HEK293 (cell line): ENCODE results near the gene DAW1.

Experiments used
- CTCF ChIA-PET: fragments of 350-600 bp; formaldehyde crosslinking; extraction: SDS; loops from one replicate; lab custom pipeline; 2021; ENCODE audit warnings: antibody characterized with exemption; lab: Yijun Ruan, JAX
- POLR2A ChIA-PET: fragments of 300-600 bp; formaldehyde crosslinking; extraction: SDS; loops from one replicate; lab custom pipeline; 2020; ENCODE audit warnings: antibody characterized with exemption, inconsistent platforms; lab: Yijun Ruan, JAX
- H3K27ac ChIP-seq: fragments of 200-500 bp; sonication (Bioruptor generic); 2 replicates; pipeline ENCODE4 v1.5.1; 2014; ENCODE audit warnings: low read depth, low read length, control low read depth, inconsistent platforms; ENCODE audit errors: extremely low read depth
- H3K36me3 ChIP-seq, 2 experiments: fragments of 200-500 bp in 1 of 2; sonication (Bioruptor generic) in 1 of 2; 1 replicate in 1 of 2; 2 replicates in 1 of 2; pipeline ENCODE4 v1.5.1; 2014 to 2017; ENCODE audit warnings: inconsistent platforms in 2 of 2, low read length in 2 of 2; ENCODE audit not compliant: control insufficient read depth in 2 of 2, insufficient read depth in 1 of 2
- H3K4me1 ChIP-seq: fragments of 200-500 bp; sonication (Bioruptor generic); 2 replicates; pipeline ENCODE4 v1.5.1; 2014; ENCODE audit warnings: mild to moderate bottlenecking, low read length, inconsistent platforms; ENCODE audit not compliant: control insufficient read depth, insufficient read depth
- H3K4me3 ChIP-seq: 2 replicates; pipeline ENCODE4 v1.5.1; 2011; ENCODE audit warnings: low read depth, mild to moderate bottlenecking, control low read depth, low read length, moderate library complexity
- H3K9me3 ChIP-seq: fragments of 200-500 bp; sonication (Bioruptor generic); 2 replicates; pipeline ENCODE4 v1.5.1; 2014; ENCODE audit warnings: low read depth, low read length, inconsistent platforms; ENCODE audit not compliant: control insufficient read depth, insufficient read depth
- GFI1B ChIP-seq: fragments of 450-650 bp; formaldehyde crosslinking; IDR thresholded peaks from 2 replicates; pipeline ENCODE4 v1.5.1; 2016; ENCODE audit warnings: missing biosample characterization, missing genetic modification characterization
- KLF16 ChIP-seq: fragments of 450-650 bp; formaldehyde crosslinking; IDR thresholded peaks from 2 replicates; pipeline ENCODE4 v1.5.1; 2017; ENCODE audit warnings: missing biosample characterization, missing genetic modification characterization
- MYNN ChIP-seq: fragments of 450-650 bp; formaldehyde crosslinking; IDR thresholded peaks from 2 replicates; pipeline ENCODE4 v1.5.1; 2016; ENCODE audit warnings: missing biosample characterization, missing genetic modification characterization, borderline replicate concordance
- SCRT2 ChIP-seq: fragments of 450-650 bp; formaldehyde crosslinking; IDR thresholded peaks from 2 replicates; pipeline ENCODE4 v1.5.1; 2016; ENCODE audit warnings: missing biosample characterization, missing genetic modification characterization
- TCF7L2 ChIP-seq: IDR thresholded peaks from 2 replicates; pipeline ENCODE4 v1.6.1; 2011; ENCODE audit warnings: low read depth, mild to moderate bottlenecking, inconsistent platforms, low read length, moderate library complexity, borderline replicate concordance
- WT1 ChIP-seq: fragments of 450-650 bp; formaldehyde crosslinking; IDR thresholded peaks from 2 replicates; pipeline ENCODE4 v1.5.1; 2016; ENCODE audit warnings: missing biosample characterization, missing genetic modification characterization
- ZBTB21 ChIP-seq: fragments of 450-650 bp; formaldehyde crosslinking; IDR thresholded peaks from 2 replicates; pipeline ENCODE4 v1.5.1; 2017; ENCODE audit warnings: missing biosample characterization, missing genetic modification characterization
- ZEB2 ChIP-seq: fragments of 450-650 bp; formaldehyde crosslinking; IDR thresholded peaks from 2 replicates; pipeline ENCODE4 v1.5.1; 2016; ENCODE audit warnings: missing biosample characterization, missing genetic modification characterization
- ZNF155 ChIP-seq: fragments of 450-650 bp; formaldehyde crosslinking; IDR thresholded peaks from 2 replicates; pipeline ENCODE4 v1.5.1; 2016; ENCODE audit warnings: missing biosample characterization, missing genetic modification characterization
- ZNF223 ChIP-seq: fragments of 450-650 bp; formaldehyde crosslinking; IDR thresholded peaks from 2 replicates; pipeline ENCODE4 v1.5.1; 2016; ENCODE audit warnings: missing biosample characterization, missing genetic modification characterization
- ZNF335 ChIP-seq: fragments of 450-650 bp; formaldehyde crosslinking; conservative IDR thresholded peaks from 2 replicates; pipeline ENCODE4 v1.5.1; 2016; ENCODE audit warnings: missing biosample characterization, missing genetic modification characterization
- ZNF394 ChIP-seq: fragments of 450-650 bp; formaldehyde crosslinking; IDR thresholded peaks from 2 replicates; pipeline ENCODE4 v1.5.1; 2016; ENCODE audit warnings: missing biosample characterization, missing genetic modification characterization, mild to moderate bottlenecking, moderate library complexity, borderline replicate concordance
- ZNF501 ChIP-seq: fragments of 450-650 bp; formaldehyde crosslinking; IDR thresholded peaks from 2 replicates; pipeline ENCODE4 v1.5.1; 2016; ENCODE audit warnings: missing biosample characterization, missing genetic modification characterization
- ZNF529 ChIP-seq: fragments of 450-650 bp; formaldehyde crosslinking; IDR thresholded peaks from 2 replicates; pipeline ENCODE4 v1.5.1; 2017; ENCODE audit warnings: missing genetic modification characterization, missing biosample characterization; ENCODE audit not compliant: insufficient replicate concordance
- ZNF544 ChIP-seq: fragments of 450-650 bp; formaldehyde crosslinking; IDR thresholded peaks from 2 replicates; pipeline ENCODE4 v1.5.0; 2017; ENCODE audit warnings: missing biosample characterization, missing genetic modification characterization
- ZNF600 ChIP-seq: fragments of 450-650 bp; formaldehyde crosslinking; IDR thresholded peaks from 2 replicates; pipeline ENCODE4 v1.5.1; 2016; ENCODE audit warnings: missing biosample characterization, missing genetic modification characterization
- ZNF610 ChIP-seq: fragments of 450-650 bp; formaldehyde crosslinking; IDR thresholded peaks from 2 replicates; pipeline ENCODE4 v1.5.1; 2016; ENCODE audit warnings: missing biosample characterization, missing genetic modification characterization, borderline replicate concordance
- ZNF692 ChIP-seq: fragments of 450-650 bp; formaldehyde crosslinking; IDR thresholded peaks from 2 replicates; pipeline ENCODE4 v1.5.1; 2016; ENCODE audit warnings: missing biosample characterization, missing genetic modification characterization
- ZNF701 ChIP-seq: fragments of 450-650 bp; formaldehyde crosslinking; IDR thresholded peaks from 2 replicates; pipeline ENCODE4 v1.5.1; 2016; ENCODE audit warnings: missing biosample characterization, missing genetic modification characterization
- ZNF776 ChIP-seq: fragments of 450-650 bp; formaldehyde crosslinking; IDR thresholded peaks from 2 replicates; pipeline ENCODE4 v1.5.0; 2017; ENCODE audit warnings: missing biosample characterization, missing genetic modification characterization, borderline replicate concordance
- TF ChIP-seq, protein P1 (sequence below): fragments of 450-650 bp; formaldehyde crosslinking; IDR thresholded peaks from 2 replicates; pipeline ENCODE4 v1.5.1; 2016; ENCODE audit warnings: missing biosample characterization, missing genetic modification characterization
- TF ChIP-seq, protein P2 (sequence below): fragments of 450-650 bp; formaldehyde crosslinking; IDR thresholded peaks from 2 replicates; pipeline ENCODE4 v1.5.1; 2016; ENCODE audit warnings: missing biosample characterization, missing genetic modification characterization
- TF ChIP-seq, protein P3 (sequence below): fragments of 450-650 bp; formaldehyde crosslinking; IDR thresholded peaks from 2 replicates; pipeline ENCODE4 v1.5.1; 2016; ENCODE audit warnings: missing biosample characterization, missing genetic modification characterization

The DAW1 gene

DNA sequence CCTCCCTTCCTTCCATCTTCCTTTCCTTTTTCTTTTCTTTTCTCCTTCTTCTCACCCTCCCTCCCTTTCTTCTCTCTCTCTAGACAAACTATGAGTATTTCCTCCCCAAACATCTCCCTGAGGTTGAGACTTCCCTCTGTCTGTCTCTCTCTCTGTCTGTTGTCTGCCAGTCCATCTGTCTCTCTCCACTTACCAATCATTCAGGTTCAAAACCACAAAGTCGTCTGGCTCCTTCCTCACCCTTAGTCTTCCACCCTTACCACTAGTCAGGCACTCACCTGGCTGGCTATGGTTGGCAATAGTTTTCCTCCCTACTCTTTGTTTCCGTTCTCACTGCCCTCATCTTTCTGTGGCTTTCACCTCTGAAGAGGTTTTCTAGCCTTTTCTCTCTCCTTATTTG is 44.9 kb upstream of the DAW1 start:
- no peaks in the 10 kb centered on the region for H3K9me3 ChIP-seq
- no peaks in the 10 kb centered on the region for H3K36me3 ChIP-seq
- CTCF ChIA-PET, result no interaction called here
- H3K4me1 ChIP-seq, result no peaks in the 10 kb centered on the region
- no peak overlapping the region for H3K27ac ChIP-seq
- TF ChIP-seq, protein P1, sequence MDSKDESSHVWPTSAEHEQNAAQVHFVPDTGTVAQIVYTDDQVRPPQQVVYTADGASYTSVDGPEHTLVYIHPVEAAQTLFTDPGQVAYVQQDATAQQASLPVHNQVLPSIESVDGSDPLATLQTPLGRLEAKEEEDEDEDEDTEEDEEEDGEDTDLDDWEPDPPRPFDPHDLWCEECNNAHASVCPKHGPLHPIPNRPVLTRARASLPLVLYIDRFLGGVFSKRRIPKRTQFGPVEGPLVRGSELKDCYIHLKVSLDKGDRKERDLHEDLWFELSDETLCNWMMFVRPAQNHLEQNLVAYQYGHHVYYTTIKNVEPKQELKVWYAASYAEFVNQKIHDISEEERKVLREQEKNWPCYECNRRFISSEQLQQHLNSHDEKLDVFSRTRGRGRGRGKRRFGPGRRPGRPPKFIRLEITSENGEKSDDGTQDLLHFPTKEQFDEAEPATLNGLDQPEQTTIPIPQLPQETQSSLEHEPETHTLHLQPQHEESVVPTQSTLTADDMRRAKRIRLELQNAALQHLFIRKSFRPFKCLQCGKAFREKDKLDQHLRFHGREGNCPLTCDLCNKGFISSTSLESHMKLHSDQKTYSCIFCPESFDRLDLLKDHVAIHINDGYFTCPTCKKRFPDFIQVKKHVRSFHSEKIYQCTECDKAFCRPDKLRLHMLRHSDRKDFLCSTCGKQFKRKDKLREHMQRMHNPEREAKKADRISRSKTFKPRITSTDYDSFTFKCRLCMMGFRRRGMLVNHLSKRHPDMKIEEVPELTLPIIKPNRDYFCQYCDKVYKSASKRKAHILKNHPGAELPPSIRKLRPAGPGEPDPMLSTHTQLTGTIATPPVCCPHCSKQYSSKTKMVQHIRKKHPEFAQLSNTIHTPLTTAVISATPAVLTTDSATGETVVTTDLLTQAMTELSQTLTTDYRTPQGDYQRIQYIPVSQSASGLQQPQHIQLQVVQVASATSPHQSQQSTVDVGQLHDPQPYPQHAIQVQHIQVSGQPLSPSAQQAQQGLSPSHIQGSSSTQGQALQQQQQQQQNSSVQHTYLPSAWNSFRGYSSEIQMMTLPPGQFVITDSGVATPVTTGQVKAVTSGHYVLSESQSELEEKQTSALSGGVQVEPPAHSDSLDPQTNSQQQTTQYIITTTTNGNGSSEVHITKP (tag by site-specific recombination), result no peak
- no peak for TF ChIP-seq ZNF394 (tag by site-specific recombination)
- no peak for TF ChIP-seq ZNF776 (tag by site-specific recombination)
- TF ChIP-seq ZNF155 (tag by site-specific recombination), result no peak
- no peak for TF ChIP-seq KLF16 (tag by site-specific recombination)
- no peak for TF ChIP-seq ZEB2 (tag by site-specific recombination)
- TF ChIP-seq, protein P2, sequence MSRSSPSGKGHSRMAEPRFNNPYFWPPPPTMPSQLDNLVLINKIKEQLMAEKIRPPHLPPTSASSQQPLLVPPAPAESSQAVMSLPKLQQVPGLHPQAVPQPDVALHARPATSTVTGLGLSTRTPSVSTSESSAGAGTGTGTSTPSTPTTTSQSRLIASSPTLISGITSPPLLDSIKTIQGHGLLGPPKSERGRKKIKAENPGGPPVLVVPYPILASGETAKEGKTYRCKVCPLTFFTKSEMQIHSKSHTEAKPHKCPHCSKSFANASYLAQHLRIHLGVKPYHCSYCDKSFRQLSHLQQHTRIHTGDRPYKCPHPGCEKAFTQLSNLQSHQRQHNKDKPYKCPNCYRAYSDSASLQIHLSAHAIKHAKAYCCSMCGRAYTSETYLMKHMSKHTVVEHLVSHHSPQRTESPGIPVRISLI, result no peak
- no peak for TF ChIP-seq ZBTB21
- no peak overlapping the region for H3K4me3 ChIP-seq
- POLR2A ChIA-PET, result no interaction called here

DNA sequence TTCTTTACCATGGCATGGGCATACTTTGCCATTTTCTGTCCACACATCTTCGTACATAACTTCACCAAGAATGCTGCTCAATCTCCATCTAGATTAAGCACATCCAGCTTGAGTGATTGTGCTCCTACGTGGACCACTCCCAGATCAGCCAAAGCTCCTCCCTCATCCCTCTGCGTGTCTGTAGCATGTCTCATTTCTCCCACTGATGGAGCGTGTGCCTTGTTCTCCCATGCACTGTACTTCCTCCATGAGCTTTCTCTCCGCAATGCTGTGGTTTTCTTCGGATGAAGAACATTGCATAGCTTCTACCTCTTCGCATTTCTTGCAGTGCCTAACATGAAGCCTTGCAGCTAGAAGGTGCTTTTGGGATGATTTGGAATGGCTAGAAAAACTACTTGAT is 44.3 kb upstream of the DAW1 start:
- no peak for TF ChIP-seq ZNF394 (tag by site-specific recombination)
- TF ChIP-seq ZNF544 (tag by site-specific recombination), result no peak
- no peak for TF ChIP-seq WT1 (tag by site-specific recombination)
- TF ChIP-seq, protein P3, sequence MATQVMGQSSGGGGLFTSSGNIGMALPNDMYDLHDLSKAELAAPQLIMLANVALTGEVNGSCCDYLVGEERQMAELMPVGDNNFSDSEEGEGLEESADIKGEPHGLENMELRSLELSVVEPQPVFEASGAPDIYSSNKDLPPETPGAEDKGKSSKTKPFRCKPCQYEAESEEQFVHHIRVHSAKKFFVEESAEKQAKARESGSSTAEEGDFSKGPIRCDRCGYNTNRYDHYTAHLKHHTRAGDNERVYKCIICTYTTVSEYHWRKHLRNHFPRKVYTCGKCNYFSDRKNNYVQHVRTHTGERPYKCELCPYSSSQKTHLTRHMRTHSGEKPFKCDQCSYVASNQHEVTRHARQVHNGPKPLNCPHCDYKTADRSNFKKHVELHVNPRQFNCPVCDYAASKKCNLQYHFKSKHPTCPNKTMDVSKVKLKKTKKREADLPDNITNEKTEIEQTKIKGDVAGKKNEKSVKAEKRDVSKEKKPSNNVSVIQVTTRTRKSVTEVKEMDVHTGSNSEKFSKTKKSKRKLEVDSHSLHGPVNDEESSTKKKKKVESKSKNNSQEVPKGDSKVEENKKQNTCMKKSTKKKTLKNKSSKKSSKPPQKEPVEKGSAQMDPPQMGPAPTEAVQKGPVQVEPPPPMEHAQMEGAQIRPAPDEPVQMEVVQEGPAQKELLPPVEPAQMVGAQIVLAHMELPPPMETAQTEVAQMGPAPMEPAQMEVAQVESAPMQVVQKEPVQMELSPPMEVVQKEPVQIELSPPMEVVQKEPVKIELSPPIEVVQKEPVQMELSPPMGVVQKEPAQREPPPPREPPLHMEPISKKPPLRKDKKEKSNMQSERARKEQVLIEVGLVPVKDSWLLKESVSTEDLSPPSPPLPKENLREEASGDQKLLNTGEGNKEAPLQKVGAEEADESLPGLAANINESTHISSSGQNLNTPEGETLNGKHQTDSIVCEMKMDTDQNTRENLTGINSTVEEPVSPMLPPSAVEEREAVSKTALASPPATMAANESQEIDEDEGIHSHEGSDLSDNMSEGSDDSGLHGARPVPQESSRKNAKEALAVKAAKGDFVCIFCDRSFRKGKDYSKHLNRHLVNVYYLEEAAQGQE, result no peak
- Histone ChIP-seq H3K27ac (no peak overlapping the region), H3K4me1 (no peaks in the 10 kb centered on the region), H3K36me3 (no peaks in the 10 kb centered on the region), H3K4me3 (no peak overlapping the region), H3K9me3 (no peaks in the 10 kb centered on the region)
- POLR2A ChIA-PET, result interaction anchor here (0.5 kb wide), 1 partner anchor 53 kb away, joined by 3 read pairs; no protein-coding TSS in a partner anchor
- CTCF ChIA-PET, result no interaction called here

DNA sequence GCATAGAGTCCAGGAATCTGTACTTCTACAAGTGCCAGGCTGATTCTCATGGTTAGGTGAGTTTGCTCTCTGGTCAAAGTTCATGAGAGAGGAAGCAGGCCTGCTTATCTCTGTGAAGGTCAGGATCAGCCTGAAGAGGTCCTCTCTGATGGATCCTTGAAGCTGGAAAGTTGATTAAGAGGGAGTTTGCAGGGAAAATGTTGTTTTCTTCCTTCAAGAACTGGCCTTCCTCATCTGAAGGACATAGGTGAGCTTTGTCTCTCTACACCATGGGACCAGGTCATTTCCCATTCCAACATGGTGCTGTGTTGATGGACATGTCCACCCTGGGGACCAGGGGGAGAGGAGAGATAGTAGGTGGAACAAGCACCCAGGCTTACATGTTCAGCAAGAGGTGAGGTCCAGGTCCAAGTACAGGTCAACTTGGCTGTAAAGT is 42.9 kb upstream of the DAW1 start:
- CTCF ChIA-PET, result interaction anchor here (0.6 to 1.1 kb wide), 2 partner anchors 22 to 34 kb away, joined by 3 read pairs; no protein-coding TSS in a partner anchor
- H3K4me3 ChIP-seq, result no peak overlapping the region
- TF ChIP-seq ZNF335 (no peak), ZNF692 (no peak), ZNF701 (tag by site-specific recombination) (no peak), ZNF501 (no peak), MYNN (tag by site-specific recombination) (no peak), ZNF610 (tag by site-specific recombination) (no peak), ZNF544 (tag by site-specific recombination) (no peak), ZNF600 (tag by site-specific recombination) (no peak), SCRT2 (tag by site-specific recombination) (no peak), TCF7L2 (no peak), ZNF223 (tag by site-specific recombination) (no peak), ZNF529 (tag by site-specific recombination) (no peak), ZBTB21 (no peak), GFI1B (tag by site-specific recombination) (no peak)

More for the DNA sequence above, 42.9 kb upstream of the DAW1 start:
- Histone ChIP-seq H3K27ac (no peak overlapping the region), H3K4me1 (no peaks in the 10 kb centered on the region), H3K9me3 (no peaks in the 10 kb centered on the region), H3K36me3 (no peaks in the 10 kb centered on the region)
- POLR2A ChIA-PET, result no interaction called here
